ENCODE data around the gene PRTN3. TPM values are rescaled to one million over a fixed set of nuclear protein-coding genes. Genes with fewer than 3 reads are reported as not detected.
"Not testable (repeated sequence)": the region's sequence is repeated elsewhere in the genome, so short reads cannot be mapped to it uniquely, and the experiment has no call there.

Gene PRTN3
- polyA plus RNA-seq, 4 donors: 0.41 TPM; not detected in 3

DNA sequence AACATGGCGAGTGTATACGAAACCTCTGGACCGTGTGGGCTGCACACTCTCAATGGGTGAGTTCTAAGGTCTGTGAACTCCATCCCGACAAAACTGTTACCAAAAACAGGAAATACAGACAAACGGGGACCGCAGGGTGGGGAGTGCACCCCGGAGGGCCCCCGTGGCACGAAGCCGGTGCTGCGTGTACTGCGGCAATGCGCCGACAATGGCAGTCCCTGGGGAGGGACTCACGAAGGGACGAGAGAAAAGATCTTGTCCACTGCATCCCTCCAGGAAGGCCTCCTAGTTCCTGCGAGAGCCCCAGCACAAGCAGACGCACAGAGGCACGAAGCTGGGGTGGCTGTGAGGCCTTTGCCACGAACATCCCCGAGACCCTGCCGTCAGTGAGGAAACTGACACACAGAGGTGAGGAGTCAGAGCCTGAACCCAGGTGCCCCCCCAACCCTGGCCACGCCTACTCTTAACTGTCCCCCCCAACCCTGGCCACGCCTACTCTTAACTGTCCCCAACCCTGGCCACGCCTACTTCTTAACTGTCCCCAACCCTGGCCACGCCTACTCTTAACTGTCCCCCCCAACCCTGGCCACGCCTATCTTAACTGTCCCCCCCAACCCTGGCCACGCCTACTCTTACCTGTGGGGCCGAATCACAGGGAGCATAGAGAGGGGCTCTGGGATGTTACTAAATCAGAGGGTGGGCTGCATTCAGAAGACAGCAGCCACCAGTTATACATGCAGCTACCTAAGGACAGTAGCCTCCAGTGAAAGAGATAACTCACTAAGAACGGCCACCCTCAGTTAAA, 48.0 kb downstream of the PRTN3 start:
- Histone ChIP-seq H3K27ac (ENCODE audit: low read depth in 1 of 3, low read length in 2 of 3) (no peak overlapping the region), H3K27me3 (ENCODE audit: control insufficient read depth in 3 of 3, insufficient read depth in 3 of 3, low read length in 3 of 3) (no peaks in the 10 kb centered on the region), H3K9me3 (ENCODE audit: control insufficient read depth in 2 of 2, insufficient read depth in 1 of 2, low read depth in 1 of 2, low read length in 1 of 2) (no peaks in the 10 kb centered on the region), H3K4me3 (ENCODE audit: low read depth in 1 of 3, low read length in 3 of 3) (no peak overlapping the region), H3K36me3 (ENCODE audit: control insufficient read depth in 3 of 3, insufficient read depth in 2 of 3, low read depth in 1 of 3, low read length in 3 of 3) (peaks cover 3 to 74% (median 9%) of the 10 kb centered on the region in 3 donors), H3K4me1 (ENCODE audit: control insufficient read depth in 3 of 3, insufficient read depth in 2 of 3, low read depth in 1 of 3, low read length in 2 of 3) (peaks cover 0 to 14% (median 5%) of the 10 kb centered on the region in 3 donors)
- 90 to 91% (median 90%) methylated on average over 27 to 30 of the region's 30 CpGs for WGBS, 3 donors
- DNase-seq: no peak
- FAIRE-seq: no peak

DNA sequence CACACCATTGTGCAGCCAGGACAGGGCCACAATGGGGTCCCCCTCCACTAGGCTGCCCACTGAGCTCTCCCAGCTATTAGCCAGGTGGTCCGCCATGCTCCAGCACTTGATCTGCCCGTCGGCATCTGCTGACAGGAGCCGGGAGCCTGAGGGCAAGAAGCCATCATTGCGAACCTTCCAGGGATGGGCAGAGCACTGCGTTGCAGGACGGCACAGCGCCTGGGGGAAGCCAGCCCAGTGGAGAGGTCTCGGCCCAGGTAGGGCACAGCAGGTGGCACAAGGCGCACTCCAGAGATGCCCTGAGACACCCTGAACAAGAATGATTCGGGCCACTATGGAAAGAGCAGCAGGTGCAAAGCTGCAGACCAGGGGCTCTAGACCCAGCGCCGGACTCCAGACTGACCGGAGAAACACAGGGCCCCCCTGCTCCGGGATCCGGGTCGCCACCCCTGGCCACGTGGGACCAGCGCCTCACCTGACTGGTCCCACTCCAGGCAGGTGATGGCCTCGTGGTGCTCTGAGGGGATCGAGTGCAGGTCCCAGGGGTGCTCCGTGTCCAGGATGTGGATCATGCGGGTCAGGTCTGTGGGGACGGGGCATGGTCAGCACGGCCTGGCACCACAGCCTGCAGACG, 49.0 kb downstream of the PRTN3 start:
- no peak for DNase-seq
- Histone ChIP-seq H3K27ac (ENCODE audit: low read depth in 1 of 3, low read length in 2 of 3) (no peak overlapping the region), H3K27me3 (ENCODE audit: control insufficient read depth in 3 of 3, insufficient read depth in 3 of 3, low read length in 3 of 3) (no peaks in the 10 kb centered on the region), H3K4me3 (ENCODE audit: low read depth in 1 of 3, low read length in 3 of 3) (no peak overlapping the region), H3K36me3 (ENCODE audit: control insufficient read depth in 3 of 3, insufficient read depth in 2 of 3, low read depth in 1 of 3, low read length in 3 of 3) (peaks cover 2 to 64% (median 9%) of the 10 kb centered on the region in 3 donors), H3K4me1 (ENCODE audit: control insufficient read depth in 3 of 3, insufficient read depth in 2 of 3, low read depth in 1 of 3, low read length in 2 of 3) (peaks cover 0 to 14% (median 5%) of the 10 kb centered on the region in 3 donors), H3K9me3 (ENCODE audit: control insufficient read depth in 2 of 2, insufficient read depth in 1 of 2, low read depth in 1 of 2, low read length in 1 of 2) (no peaks in the 10 kb centered on the region)
- 94 to 96% (median 94%) methylated on average over 23 to 26 of the region's 26 CpGs for WGBS, 3 donors
- no peak for FAIRE-seq

DNA sequence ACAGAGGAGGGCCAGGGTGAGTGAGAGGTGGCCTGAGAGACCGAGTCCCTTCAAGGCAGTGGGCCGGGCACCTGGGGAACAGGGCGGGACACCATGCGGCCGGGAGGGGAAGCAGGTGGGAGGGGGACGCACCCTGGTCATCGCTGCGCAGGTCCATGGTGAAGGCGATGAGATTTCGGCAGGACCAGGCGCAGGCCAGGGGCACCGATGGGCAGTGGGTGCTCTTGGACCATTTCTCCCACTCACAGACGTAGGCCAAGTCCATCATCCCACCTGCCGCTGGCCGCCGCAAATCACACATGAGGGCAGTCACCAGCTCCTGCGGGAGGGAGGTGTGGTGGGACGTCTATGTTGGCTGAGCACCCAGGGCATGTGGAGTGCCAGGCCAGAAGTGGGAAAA, 50.0 kb downstream of the PRTN3 start:
- Histone ChIP-seq H3K4me3 (ENCODE audit: low read depth in 1 of 3, low read length in 3 of 3) (no peak overlapping the region), H3K27ac (ENCODE audit: low read depth in 1 of 3, low read length in 2 of 3) (no peak overlapping the region), H3K27me3 (ENCODE audit: control insufficient read depth in 3 of 3, insufficient read depth in 3 of 3, low read length in 3 of 3) (no peaks in the 10 kb centered on the region), H3K4me1 (ENCODE audit: control insufficient read depth in 3 of 3, insufficient read depth in 2 of 3, low read depth in 1 of 3, low read length in 2 of 3) (peaks cover 0 to 14% (median 5%) of the 10 kb centered on the region in 3 donors), H3K9me3 (ENCODE audit: control insufficient read depth in 2 of 2, insufficient read depth in 1 of 2, low read depth in 1 of 2, low read length in 1 of 2) (no peaks in the 10 kb centered on the region), H3K36me3 (ENCODE audit: control insufficient read depth in 3 of 3, insufficient read depth in 2 of 3, low read depth in 1 of 3, low read length in 3 of 3) (peaks cover 0 to 54% (median 6%) of the 10 kb centered on the region in 3 donors)
- DNase-seq (no peak), FAIRE-seq (no peak)
- 84 to 91% (median 89%) methylated on average over 17 to 18 of the region's 18 CpGs for WGBS, 3 donors

DNA sequence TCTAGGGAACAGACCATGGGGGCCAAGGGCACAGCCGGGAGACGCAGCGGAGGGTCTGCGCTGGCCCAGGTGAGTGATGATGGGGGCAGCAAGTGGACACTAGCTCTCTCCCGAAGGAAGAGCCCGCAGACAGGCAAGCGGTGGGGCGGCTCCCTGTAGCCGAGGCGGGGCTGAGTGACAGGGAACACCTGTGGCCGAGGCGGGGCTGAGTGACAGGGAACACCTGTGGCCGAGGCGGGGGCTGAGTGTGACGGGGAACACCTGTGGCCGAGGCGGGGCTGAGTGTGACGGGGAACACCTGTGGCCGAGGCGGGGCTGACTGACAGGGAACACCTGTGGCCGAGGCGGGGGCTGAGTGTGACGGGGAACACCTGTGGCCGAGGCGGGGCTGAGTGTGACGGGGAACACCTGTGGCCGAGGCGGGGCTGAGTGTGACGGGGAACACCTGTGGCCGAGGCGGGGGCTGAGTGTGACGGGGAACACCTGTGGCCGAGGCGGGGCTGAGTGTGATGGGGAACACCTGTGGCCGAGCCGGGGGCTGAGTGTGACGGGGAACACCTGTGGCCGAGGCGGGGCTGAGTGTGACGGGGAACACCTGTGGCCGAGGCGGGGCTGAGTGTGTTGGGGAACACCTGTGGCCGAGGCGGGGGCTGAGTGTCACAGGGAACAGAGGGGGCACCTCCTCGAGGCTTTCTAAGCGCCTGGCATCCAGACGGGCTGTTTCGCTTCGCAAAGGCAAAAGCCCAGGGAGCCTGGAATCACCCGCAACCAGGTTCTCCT, 50.8 kb downstream of the PRTN3 start:
- not testable (repeated sequence) for FAIRE-seq; H3K9me3 ChIP-seq (ENCODE audit: control insufficient read depth in 2 of 2, insufficient read depth in 1 of 2, low read depth in 1 of 2, low read length in 1 of 2); H3K27me3 ChIP-seq (ENCODE audit: control insufficient read depth in 3 of 3, insufficient read depth in 3 of 3, low read length in 3 of 3)
- DNase-seq: peak; percentile 56 to 78
- Histone ChIP-seq H3K4me1 (ENCODE audit: control insufficient read depth in 3 of 3, insufficient read depth in 2 of 3, low read depth in 1 of 3, low read length in 2 of 3) (peaks cover 0 to 14% (median 5%) of the 10 kb centered on the region in 3 donors), H3K4me3 (ENCODE audit: low read depth in 1 of 3, low read length in 3 of 3) (peak overlapping the region in 2 of 3 donors; percentile 87 to 95), H3K36me3 (ENCODE audit: control insufficient read depth in 3 of 3, insufficient read depth in 2 of 3, low read depth in 1 of 3, low read length in 3 of 3) (peaks cover 0 to 54% (median 6%) of the 10 kb centered on the region in 3 donors), H3K27ac (ENCODE audit: low read depth in 1 of 3, low read length in 2 of 3) (peak overlapping the region; percentile 79 to 90 (median 80))
- 17 to 43% (median 26%) methylated on average over 34 to 50 of the region's 50 CpGs for WGBS, 3 donors

DNA sequence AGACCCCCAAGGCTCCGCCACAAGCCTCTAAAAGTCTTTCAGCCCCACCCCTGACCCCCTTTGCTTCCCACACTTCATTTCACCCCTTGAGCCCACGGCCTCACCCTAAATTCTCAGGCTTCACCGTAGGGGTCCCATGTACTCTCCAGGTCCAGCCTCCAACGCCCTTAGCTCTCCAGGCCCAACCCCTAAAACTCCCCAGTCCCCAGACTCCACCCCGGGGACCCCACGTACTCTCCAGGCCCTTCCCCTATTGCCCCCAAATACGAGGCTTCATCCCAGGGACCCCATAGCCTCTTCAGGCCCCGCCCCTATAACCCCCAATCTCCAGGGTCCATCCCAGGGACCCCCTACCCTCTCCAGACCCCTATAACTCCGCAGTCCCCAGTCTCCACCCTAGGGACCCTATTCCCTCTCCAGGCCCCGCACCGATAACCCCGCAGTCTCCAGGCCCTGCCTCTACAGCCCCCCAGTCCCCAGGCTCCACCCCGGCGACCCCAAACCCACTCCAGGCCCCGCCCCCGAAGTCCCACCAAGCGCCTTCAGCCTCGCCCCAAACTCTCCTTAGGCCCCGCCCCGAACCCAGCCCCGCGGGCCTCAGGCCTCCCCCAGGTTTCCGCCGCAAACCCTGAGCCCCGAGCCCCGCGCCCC, 51.6 kb downstream of the PRTN3 start:
- WGBS, 3 donors: 1 to 3% (median 2%) methylated on average over 17 to 27 of the region's 27 CpGs
- H3K4me1 ChIP-seq (ENCODE audit: control insufficient read depth in 3 of 3, insufficient read depth in 2 of 3, low read depth in 1 of 3, low read length in 2 of 3): peaks cover 0 to 14% (median 5%) of the 10 kb centered on the region in 3 donors
- no peaks in the 10 kb centered on the region for H3K9me3 ChIP-seq (ENCODE audit: control insufficient read depth in 2 of 2, insufficient read depth in 1 of 2, low read depth in 1 of 2, low read length in 1 of 2)
- no peaks in the 10 kb centered on the region for H3K27me3 ChIP-seq (ENCODE audit: control insufficient read depth in 3 of 3, insufficient read depth in 3 of 3, low read length in 3 of 3)
- peak overlapping the region; percentile 79 to 90 (median 80) for H3K27ac ChIP-seq (ENCODE audit: low read depth in 1 of 3, low read length in 2 of 3)
- H3K4me3 ChIP-seq (ENCODE audit: low read depth in 1 of 3, low read length in 3 of 3): peak overlapping the region; percentile 87 to 95 (median 94)
- peak; percentile 32 to 45 for DNase-seq
- FAIRE-seq: no peak
- H3K36me3 ChIP-seq (ENCODE audit: control insufficient read depth in 3 of 3, insufficient read depth in 2 of 3, low read depth in 1 of 3, low read length in 3 of 3): peaks cover 0 to 54% (median 6%) of the 10 kb centered on the region in 3 donors

DNA sequence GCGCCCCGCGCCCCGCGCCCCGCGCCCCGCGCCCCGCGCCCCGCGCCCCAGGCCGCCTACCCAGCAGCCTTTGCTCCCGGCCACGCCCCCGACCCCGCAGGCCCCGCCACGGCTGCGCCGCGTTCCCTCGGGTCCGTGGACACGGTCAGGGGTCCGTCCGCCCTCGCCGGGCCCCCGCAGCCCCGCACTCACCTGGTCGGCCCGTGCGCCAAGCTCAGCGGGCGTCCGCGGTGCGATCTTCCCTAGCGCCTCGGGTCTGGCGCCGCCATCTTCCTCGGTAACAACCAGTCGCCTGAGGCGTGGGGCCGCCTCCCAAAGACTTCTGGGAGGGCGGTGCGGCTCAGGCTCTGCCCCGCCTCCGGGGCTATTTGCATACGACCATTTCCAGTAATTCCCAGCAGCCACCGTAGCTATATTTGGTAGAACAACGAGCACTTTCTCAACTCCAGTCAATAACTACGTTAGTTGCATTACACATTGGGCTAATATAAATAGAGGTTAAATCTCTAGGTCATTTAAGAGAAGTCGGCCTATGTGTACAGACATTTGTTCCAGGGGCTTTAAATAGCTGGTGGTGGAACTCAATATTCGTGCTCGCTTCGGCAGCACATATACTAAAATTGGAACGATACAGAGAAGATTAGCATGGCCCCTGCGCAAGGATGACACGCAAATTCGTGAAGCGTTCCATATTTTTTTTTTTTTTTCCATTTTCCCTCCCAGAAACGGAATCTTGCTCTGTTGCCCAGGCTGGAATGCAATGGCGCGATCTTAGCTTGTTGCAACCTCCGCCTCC, 52.3 kb downstream of the PRTN3 start, which contains the start of the genes MED16 and RNU6-9:
MED16 (minus strand) TSS at position 294 of the 796 bp plus-strand sequence. CDS start 2,056 bp downstream, outside the sequence.
RNU6-9 (plus strand) TSS at position 591 of the 796 bp plus-strand sequence.
- Histone ChIP-seq H3K36me3 (ENCODE audit: control insufficient read depth in 3 of 3, insufficient read depth in 2 of 3, low read depth in 1 of 3, low read length in 3 of 3) (peaks cover 0 to 52% (median 6%) of the 10 kb centered on the region in 3 donors), H3K27me3 (ENCODE audit: control insufficient read depth in 3 of 3, insufficient read depth in 3 of 3, low read length in 3 of 3) (no peaks in the 10 kb centered on the region), H3K4me1 (ENCODE audit: control insufficient read depth in 3 of 3, insufficient read depth in 2 of 3, low read depth in 1 of 3, low read length in 2 of 3) (peaks cover 0 to 14% (median 5%) of the 10 kb centered on the region in 3 donors), H3K9me3 (ENCODE audit: control insufficient read depth in 2 of 2, insufficient read depth in 1 of 2, low read depth in 1 of 2, low read length in 1 of 2) (no peaks in the 10 kb centered on the region), H3K4me3 (ENCODE audit: low read depth in 1 of 3, low read length in 3 of 3) (peak within 1 kb of the TSS; percentile 87 to 95 (median 94)), H3K27ac (ENCODE audit: low read depth in 1 of 3, low read length in 2 of 3) (peak within 1 kb of the TSS; percentile 80 to 95 (median 90))
- DNase-seq (peak; percentile 92 to 97), FAIRE-seq (no peak)
- WGBS, 3 donors: 0 to 1% (median 0%) methylated on average over 49 to 69 of the region's 69 CpGs

DNA sequence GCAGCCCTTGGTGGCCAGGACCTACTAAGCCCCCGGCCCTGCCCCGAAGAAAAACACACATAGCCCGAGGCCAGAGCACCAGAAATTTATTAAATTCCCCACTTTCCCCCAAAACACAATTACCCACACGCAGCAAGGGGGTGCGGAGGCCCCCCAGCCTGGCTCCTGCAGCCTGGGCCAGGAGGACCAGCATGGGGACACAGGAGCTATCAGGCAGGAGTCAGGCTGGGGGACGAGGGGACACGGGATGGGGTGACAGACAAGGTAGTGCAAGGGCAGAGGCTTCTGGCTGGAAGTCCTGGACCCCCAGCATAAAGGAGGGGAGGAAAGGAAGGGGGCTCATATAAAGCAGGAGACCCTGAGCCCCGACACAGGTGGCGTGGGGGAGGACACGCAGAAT, 55.6 kb downstream of the PRTN3 start:
- FAIRE-seq: no peak
- DNase-seq: no peak
- Histone ChIP-seq H3K27me3 (ENCODE audit: control insufficient read depth in 3 of 3, insufficient read depth in 3 of 3, low read length in 3 of 3) (no peaks in the 10 kb centered on the region), H3K27ac (ENCODE audit: low read depth in 1 of 3, low read length in 2 of 3) (no peak overlapping the region), H3K4me3 (ENCODE audit: low read depth in 1 of 3, low read length in 3 of 3) (no peak overlapping the region), H3K4me1 (ENCODE audit: control insufficient read depth in 3 of 3, insufficient read depth in 2 of 3, low read depth in 1 of 3, low read length in 2 of 3) (peaks cover 0 to 10% (median 5%) of the 10 kb centered on the region in 3 donors), H3K36me3 (ENCODE audit: control insufficient read depth in 3 of 3, insufficient read depth in 2 of 3, low read depth in 1 of 3, low read length in 3 of 3) (peaks cover 3 to 48% (median 5%) of the 10 kb centered on the region in 3 donors), H3K9me3 (ENCODE audit: control insufficient read depth in 2 of 2, insufficient read depth in 1 of 2, low read depth in 1 of 2, low read length in 1 of 2) (no peaks in the 10 kb centered on the region)
- WGBS, 3 donors: 90 to 94% (median 93%) methylated on average over 10 of the region's 10 CpGs
